ENCODE results near the gene TXNDC8. TPM values are rescaled to one million over a fixed set of nuclear protein-coding genes. Genes with fewer than 3 reads are reported as not detected.

Gene TXNDC8
- total RNA-seq, 4 donors from 2014 or later, result not detected

DNA sequence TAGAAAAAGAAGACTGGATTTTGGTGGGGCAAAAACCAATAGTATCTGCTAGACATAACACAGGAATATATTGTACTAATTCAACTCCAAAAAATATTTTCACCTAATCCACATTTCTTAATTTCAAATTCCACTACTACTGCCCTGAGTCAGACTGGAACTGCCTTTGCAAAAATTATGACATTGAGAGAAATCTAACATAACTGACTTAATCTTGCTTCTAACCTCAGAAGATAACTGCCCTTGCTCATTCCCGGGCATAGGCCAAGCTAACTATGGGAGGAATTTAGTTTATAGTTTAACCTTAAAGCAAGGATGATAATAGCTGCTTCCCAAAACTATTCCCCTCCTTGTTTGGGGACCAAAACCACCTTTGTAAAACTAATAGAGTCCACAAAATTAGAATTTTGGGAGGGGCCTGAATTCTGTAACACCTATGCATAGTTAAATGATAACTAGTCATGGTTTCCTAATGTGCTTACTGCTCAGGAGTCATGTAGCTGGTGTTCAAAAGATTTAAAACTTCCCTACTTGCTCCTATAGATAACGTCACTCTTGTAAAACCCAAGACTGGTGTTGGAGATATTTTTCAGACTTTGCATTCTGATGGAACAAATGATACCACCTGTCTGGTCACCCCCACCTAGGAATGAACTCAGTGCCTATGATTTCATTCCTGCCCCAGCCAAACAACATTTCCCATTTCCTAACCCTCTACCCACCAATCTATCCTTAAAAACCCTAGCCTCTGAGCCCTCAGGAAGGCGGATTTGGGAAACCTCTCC is 67.3 kb downstream of the TXNDC8 start:
- Histone ChIP-seq H3K4me3 (no peak overlapping the region), H3K9me3 (no peaks in the 10 kb centered on the region), H3K27ac (no peak overlapping the region), H3K4me1 (no peaks in the 10 kb centered on the region), H3K27me3 (no peaks in the 10 kb centered on the region), H3K36me3 (no peaks in the 10 kb centered on the region)
- ATAC-seq, result no peak
- 86 to 92% methylated on average over 3 of the region's 3 CpGs for WGBS, 2 donors (ENCODE audit: low coverage in 1 of 2)
- TF ChIP-seq POLR2AphosphoS5 (IDR thresholded peaks at IDR 0.05) (no peak), CTCF (IDR thresholded peaks at IDR 0.05) (no peak), POLR2A (IDR thresholded peaks at IDR 0.05) (no peak), EP300 (IDR thresholded peaks at IDR 0.05) (no peak)

DNA sequence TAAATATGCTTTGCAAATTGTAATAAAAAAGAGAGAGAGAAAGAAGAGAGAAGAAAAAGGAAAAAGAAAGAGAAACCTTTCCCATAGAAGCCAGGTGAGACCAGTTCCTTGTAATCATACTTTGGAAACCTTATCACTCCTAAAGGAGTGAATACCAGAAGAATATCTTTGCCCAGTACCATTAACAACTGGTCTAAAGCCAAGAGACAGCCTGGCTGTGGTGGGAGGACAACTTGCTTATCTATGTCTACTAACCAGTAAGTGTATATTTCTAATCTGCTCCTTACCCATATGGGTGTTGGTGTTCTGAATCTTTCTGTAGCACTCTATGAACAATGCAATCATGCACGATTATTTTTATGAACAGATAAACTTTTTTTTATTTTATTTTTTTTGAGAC is 70.9 kb downstream of the TXNDC8 start:
- WGBS, 2 donors (ENCODE audit: low coverage in 1 of 2), result 17 to 50% methylated on average over 1 of the region's 1 CpG
- H3K27ac ChIP-seq, result no peak overlapping the region
- no peak overlapping the region for H3K4me3 ChIP-seq
- TF ChIP-seq EP300 (IDR thresholded peaks at IDR 0.05) (no peak), POLR2AphosphoS5 (IDR thresholded peaks at IDR 0.05) (no peak), POLR2A (IDR thresholded peaks at IDR 0.05) (no peak), CTCF (IDR thresholded peaks at IDR 0.05) (no peak)
- H3K4me1 ChIP-seq, result no peaks in the 10 kb centered on the region
- H3K9me3 ChIP-seq, result no peaks in the 10 kb centered on the region
- H3K27me3 ChIP-seq, result peaks cover 5% of the 10 kb centered on the region
- no peaks in the 10 kb centered on the region for H3K36me3 ChIP-seq
- ATAC-seq, result no peak

DNA sequence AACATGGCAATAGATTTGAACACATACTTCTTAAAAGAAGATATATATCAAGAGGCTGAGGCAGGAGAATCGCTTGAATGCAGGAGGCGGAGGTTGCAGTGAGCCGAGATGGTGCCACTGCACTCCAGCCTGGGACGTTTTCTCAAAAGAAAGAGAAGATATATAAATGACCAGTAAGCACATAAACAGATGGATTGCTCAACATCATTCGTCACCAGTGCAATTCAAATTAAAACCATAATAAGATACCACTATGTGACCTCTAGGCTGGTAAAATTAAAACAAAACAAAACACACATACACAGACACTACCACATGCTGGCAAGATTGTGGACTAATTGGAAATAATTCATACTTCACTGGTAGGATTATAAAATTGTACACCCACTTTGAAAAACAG is 76.0 kb downstream of the TXNDC8 start:
- TF ChIP-seq CTCF (IDR thresholded peaks at IDR 0.05), result no peak
- TF ChIP-seq POLR2A (IDR thresholded peaks at IDR 0.05), result no peak
- no peaks in the 10 kb centered on the region for H3K9me3 ChIP-seq
- no peaks in the 10 kb centered on the region for H3K36me3 ChIP-seq
- no peak for ATAC-seq
- no peak overlapping the region for H3K4me3 ChIP-seq
- H3K27ac ChIP-seq, result no peak overlapping the region
- H3K27me3 ChIP-seq, result peaks cover 5% of the 10 kb centered on the region
- WGBS, 2 donors (ENCODE audit: low coverage in 1 of 2), result 78% methylated on average over 5 of the region's 5 CpGs
- peaks cover 0 to 15% (median 0%) of the 10 kb centered on the region in 3 donors for H3K4me1 ChIP-seq

DNA sequence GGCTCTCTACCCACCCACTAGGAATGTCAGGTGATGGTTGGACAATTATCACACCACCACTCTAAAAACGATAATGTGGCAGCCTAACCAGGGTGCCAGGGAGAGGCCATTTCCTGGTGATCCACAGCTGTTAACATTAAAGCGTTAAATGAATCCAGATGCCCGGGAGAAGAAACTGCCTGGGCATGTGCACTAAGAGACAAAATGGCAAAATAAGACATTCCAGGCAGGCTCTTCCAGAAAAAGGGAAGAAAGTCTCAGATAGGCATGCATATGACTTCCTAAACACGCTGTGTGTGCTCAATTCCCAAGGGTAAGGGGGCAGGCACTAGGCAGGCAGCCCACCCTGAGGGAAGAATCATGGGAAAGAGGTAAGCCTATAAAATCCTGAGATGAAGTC is 76.8 kb downstream of the TXNDC8 start:
- 28 to 47% methylated on average over 4 of the region's 4 CpGs for WGBS, 2 donors (ENCODE audit: low coverage in 1 of 2)
- H3K4me1 ChIP-seq, result peaks cover 0 to 15% (median 0%) of the 10 kb centered on the region in 3 donors
- H3K27me3 ChIP-seq, result peaks cover 5% of the 10 kb centered on the region
- no peak overlapping the region for H3K27ac ChIP-seq
- H3K9me3 ChIP-seq, result no peaks in the 10 kb centered on the region
- H3K4me3 ChIP-seq, result no peak overlapping the region
- H3K36me3 ChIP-seq, result no peaks in the 10 kb centered on the region
- TF ChIP-seq EP300 (IDR thresholded peaks at IDR 0.05) (no peak), POLR2AphosphoS5 (IDR thresholded peaks at IDR 0.05) (no peak), CTCF (IDR thresholded peaks at IDR 0.05) (no peak), POLR2A (IDR thresholded peaks at IDR 0.05) (no peak)
- ATAC-seq, result no peak

GRCh38 chr9:110259566-110259965 is 78.1 kb downstream of the TXNDC8 start:
- peaks cover 5% of the 10 kb centered on the region for H3K27me3 ChIP-seq
- WGBS, 2 donors (ENCODE audit: low coverage in 1 of 2), result 86 to 94% methylated on average over 2 of the region's 2 CpGs
- no peaks in the 10 kb centered on the region for H3K9me3 ChIP-seq
- TF ChIP-seq POLR2AphosphoS5 (IDR thresholded peaks at IDR 0.05), result no peak
- H3K4me3 ChIP-seq, result no peak overlapping the region
- no peak overlapping the region for H3K27ac ChIP-seq
- H3K36me3 ChIP-seq, result no peaks in the 10 kb centered on the region
- no peak for ATAC-seq
- peaks cover 0 to 22% (median 2%) of the 10 kb centered on the region in 3 donors for H3K4me1 ChIP-seq

Data from gastroesophageal sphincter (tissue), 4 donors.